Activated CD4-positive, CD25-positive, alpha-beta regulatory T cell treated with anti-CD3 and anti-CD28 coated beads, Interleukin-2, amount 50 U/mL, for 24 hours (primary cell): ENCODE measurements around the gene ULBP1.
"Not testable (repeated sequence)": the region's sequence is repeated elsewhere in the genome, so short reads cannot be mapped to it uniquely, and the experiment has no call there.

ENCODE experiments used
- ATAC-seq, 2 donors: fragments of 150-1000 bp; cut with Tn5 transposase; one replicate each; pipeline ENCODE4 v1.10.0; 2021; ENCODE audit warnings: mild to moderate bottlenecking in 1 of 2, moderate library complexity in 1 of 2

The ULBP1 gene

DNA sequence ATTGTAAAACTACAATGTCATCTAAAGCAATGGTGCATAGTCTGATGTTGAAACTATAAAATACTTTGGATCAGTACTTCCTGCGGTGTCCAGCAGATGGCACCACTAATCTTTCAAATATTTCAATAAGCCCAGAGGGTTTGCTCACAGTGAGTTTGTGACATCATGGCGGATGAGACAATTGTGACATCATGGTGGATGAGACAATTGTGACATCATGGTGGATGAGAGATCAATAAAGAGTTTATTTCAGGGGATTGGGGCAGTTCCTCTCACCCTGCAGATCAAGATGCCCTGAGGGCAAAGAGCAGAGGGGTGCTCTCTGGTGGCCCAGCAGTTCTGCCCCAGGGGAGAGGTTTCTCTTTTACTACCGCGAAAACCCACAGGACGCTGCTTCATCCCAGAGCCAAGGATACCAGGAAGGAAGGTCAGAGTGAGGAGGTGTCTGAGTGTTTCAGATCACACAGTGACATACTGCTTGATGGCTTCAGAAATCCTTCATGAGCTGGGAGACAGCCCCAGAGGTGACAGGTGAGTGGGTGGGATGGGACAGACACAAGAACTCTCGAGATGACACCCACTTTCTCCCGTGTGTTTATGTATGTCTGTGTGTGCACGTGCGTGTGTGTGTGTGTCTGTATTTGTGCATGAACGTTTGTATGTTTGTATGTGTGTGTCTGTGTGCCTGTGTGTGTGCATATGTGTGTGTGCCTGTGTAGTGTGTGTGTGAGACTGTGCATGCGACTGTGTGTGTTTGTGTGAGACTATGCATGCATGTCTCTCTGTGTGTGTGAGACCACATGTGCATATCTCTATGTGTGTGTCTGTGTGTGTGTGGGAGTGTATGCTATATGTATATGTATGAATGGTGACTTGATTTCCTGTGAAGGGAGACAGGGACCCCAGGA is 29.2 kb upstream of the ULBP1 start:
- peak; percentile 37 to 49 for ATAC-seq

DNA sequence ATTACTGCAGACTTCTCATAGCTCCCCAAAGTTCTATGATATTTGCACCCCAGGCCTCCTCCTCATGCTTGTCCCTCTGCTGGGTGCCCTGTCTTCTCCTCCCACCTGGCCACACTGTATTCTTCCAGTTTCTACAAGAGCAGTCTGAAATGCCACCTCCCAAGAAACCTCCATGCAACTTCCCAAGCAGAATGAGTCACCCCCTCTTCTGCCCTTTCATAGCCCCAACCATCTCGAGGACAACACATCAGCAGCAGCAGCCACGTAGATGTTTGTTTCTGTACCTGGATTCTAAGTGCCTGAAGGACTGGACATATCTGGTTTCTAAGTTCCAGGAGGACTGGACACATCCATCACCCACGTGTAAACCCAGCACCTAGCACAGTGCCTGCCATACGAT is 28.5 kb upstream of the ULBP1 start:
- no peak for ATAC-seq

DNA sequence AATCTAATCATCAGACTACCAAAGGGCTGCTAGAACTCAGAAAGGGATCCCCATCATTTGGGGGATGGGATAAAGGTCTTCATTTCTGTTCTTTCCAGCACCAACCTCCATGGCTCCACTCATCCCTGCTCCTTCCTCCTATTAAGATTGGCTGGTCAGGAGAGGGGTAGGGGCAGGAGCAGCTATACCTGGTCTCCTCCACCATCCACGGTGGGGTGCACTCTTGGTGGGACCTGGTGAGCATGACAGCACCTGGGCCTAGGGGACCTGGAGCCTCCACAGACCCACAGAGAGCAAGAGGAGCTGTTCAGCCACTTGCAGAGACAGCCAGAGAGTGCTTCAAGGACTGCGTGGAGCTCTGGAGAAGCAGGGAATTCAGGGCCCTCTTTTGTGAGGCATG is 28.1 kb upstream of the ULBP1 start:
- ATAC-seq: no peak

DNA sequence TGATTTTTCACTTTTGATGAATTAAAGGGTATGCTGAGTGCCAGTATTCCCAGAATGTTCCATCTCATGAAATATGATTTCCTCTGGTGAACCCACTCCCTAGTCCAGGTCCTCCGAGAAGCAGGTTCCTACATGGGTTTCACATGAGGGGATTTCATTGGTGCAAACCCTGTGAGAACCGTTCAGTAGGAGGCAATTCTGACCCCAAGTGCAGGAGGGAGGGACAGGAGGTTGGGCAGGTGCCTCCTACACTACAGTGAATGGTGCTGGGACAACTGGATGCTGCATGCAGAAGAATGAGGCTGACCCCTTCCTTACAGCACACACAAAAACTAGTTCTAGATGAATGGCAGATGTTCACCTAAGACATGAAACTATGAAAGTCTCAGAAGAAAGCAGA is 27.0 kb upstream of the ULBP1 start:
- no peak for ATAC-seq

DNA sequence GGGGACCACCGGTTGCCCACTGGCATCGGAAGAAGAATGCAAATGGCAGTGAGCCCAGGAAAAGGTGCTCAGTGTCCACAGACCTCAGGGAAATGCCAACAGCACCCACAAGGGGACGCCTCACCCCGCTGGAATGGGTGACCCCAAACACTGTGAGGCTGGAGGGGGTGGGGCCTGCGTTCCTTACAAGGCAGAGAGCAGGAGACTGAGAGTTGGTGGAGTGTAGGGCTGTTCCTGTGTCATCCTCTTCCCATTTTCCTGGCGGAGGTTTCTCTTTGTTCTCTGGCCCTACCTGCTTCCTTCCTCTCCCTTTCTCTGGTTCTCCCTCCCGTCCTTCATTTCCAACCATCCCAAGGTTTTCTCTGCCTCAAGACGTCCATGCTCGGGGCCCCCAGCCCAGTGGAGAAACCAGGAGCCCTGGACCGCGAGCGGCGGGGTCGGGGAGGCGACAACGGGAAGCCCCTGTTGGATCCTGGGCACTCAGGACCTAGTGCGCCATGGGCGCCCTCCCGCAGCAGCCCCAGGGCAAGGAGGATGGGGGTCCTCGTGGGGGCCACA is 25.7 kb upstream of the ULBP1 start:
- peak in 1 of 2 donors; percentile 9 for ATAC-seq

DNA sequence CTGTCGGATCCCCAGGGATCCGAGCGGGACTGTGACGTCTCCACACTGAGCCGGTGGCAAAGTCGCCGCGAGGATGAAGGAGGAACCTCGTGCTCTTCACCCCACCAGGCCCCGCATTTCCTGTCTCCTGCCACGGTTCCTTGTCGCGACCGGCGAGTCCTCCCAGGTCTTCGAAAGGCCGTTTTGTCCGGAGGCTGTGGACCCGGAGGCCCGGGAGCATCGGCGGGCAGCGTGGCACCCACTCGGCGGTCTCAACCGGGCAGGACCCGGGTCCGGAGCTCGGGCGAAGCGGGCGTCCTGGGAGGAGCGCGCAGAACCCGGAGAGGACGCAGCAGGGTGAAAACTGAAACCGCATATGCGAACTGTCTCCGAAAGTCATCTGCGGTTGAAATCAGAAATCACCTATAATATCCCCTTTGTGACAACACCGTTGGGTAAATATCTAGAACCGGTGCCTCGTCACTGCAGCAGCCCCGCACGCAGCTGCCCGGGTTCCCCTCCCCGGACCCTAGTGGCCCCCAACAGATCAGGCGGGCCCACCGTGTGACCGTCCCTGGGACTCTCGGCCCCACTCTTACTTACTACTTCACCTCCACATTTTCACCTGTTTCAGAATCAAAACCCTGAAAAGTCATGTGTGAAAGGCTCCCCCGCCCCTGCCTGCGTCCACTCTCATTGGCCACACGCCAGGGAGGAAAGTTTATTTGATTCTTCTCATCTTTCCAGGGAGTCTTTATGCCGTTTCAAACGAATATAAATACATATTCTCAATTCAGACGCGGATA is 25.0 kb upstream of the ULBP1 start:
- ATAC-seq: peak; percentile 51 to 60

DNA sequence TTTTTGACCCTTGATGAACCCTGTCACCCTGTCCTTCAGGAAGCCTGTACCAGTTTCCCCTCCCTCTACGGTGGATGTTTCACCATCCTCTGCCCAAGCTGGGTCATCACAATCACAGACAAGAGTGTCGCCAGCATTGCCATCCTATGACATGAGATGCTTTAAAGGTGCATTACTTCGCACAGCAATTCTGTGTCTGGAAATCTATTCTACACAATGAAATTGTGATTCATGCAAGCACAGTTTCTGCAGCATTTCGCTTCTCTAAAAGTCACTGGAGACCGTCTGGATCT is 24.4 kb upstream of the ULBP1 start:
- no peak for ATAC-seq

DNA sequence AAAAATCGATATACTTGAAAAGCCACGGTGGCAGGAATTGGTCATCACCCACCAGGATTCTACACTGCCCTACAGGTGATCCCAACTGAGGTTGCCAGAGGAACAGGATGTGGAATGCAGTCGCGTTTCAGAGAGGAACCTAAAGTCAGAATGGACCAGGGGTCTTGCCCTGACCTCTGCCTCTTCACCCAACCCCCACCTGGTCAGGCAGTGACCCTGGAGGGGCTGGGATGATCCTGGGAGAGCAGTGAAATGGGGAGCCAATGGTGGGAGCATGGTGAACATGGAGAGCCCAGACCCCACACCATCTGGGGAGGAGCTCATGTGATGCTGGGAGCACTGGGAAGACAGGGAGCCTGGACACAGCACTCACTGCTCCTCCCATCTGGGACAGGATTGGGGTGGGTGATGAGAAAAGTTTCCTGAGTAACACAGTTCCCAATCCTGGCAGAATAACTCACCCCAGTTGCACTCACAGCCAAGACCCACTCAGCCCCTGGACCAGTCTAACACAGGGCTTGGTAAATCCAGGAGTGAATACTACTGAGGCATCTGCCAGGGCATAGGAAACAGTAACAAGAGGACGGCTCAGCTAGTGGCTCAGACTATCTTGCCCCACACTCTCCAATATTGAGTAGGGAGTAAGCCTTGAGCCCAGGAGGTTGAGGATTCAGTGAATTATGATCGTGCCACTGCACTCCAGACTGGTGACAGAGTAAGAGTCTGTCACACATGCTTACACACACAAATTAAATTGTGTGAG is 23.7 kb upstream of the ULBP1 start:
- no peak for ATAC-seq

DNA sequence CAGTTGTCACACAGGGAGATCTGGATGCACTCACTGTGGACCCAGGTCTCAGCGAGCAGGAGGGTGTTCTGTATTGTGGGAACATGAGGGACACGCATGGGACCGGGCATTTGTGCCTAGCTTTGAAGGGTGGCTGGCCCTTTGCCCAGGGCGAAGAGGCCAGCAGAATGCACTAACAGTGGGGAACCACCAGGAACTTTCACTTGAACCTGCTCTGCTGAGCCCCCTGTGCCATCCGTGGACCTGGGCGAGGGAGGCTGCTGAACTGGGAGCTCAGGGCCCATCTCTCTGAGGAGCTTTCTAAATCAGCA is 23.1 kb upstream of the ULBP1 start:
- ATAC-seq: no peak

DNA sequence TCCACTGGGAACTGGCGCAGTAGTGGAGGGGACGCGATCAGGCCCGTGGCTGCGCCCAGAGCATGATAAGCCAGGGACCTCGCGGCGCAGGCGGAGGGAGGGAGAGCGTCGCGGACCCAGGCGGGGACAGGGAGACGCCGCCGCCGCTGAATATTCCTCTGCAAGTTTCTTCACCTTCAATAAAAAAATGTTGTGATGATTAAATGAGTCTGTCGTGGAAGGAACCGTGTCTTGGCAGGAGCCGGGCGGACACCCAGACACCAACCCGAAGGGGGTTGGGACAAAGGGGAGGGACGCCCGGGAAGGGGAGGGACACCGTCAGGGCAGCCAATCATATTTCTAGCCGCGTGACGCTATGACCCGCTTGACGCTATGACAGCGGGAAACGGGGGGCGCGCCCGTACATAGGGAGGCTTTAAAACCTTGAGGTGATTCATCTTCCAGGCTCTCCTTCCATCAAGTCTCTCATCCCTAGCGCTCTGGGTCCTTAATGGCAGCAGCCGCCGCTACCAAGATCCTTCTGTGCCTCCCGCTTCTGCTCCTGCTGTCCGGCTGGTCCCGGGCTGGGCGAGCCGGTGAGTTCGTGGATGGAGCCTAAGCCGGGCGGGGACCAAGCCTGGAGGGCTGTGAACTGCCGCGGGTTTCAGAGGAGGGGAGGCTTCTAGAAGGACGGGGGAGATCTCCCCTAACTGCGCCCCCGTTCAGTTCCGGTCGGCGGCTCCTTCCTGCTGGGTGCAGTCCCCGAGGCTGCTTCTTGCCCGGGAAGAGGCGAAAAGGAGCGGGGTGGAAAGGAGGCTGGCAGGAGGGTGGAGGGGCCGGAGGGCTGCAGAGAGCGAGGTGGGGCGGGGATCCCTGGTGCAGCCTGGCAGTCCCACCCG is 21.9 kb upstream of the ULBP1 start, which contains the start of gene ULBP2:
Gene ULBP2 (plus strand): TSS at position 432 of the 878 bp plus-strand sequence. CDS start 59 bp downstream, at position 491.
- peak; percentile 90 to 93 for ATAC-seq

DNA sequence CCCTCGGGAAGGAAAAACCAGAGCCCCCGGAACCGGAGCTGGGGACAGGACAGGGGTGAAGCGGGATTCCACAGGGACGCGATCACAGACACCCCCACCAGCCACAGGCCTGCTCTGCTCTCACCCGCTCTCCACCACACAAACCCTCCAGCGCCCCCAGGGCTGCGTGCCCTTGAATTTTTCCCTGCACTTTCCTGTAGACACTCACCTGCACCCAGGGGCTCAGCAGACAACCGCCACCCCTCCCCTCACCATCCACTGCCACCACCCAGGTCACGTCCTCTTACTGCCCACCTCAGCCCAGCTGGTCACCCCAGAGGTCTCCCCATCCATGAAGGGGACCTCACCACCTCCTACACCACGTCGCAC is 21.3 kb upstream of the ULBP1 start:
- ATAC-seq: no peak

DNA sequence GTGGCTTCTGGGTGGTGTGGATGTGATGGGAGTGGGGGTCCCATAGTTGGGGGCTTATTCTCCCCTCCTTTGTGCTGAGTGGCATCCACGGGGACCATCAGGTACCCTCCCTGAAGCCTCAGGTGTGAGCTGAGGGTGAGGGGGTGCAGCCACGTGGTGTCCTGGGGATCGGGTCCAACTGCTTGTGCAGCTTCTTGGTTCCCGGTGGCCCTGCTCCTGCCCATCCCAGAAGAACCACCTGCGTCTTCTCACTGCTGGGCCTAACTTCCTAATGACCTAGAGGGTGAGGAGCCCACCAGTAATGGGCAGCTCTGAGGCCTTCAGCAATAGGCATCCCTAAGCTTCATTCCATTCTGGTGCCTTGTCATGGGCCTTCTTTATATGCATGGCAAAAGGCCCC is 20.4 kb upstream of the ULBP1 start:
- not testable (repeated sequence) for ATAC-seq

DNA sequence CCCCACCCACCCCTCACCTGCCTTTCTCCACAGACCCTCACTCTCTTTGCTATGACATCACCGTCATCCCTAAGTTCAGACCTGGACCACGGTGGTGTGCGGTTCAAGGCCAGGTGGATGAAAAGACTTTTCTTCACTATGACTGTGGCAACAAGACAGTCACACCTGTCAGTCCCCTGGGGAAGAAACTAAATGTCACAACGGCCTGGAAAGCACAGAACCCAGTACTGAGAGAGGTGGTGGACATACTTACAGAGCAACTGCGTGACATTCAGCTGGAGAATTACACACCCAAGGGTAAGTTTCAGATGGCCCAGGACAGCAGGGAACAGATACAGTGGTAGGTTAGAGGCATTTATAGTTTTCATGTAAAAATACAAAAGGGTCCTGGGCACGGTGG is 18.5 kb upstream of the ULBP1 start:
- not testable (repeated sequence) for ATAC-seq

DNA sequence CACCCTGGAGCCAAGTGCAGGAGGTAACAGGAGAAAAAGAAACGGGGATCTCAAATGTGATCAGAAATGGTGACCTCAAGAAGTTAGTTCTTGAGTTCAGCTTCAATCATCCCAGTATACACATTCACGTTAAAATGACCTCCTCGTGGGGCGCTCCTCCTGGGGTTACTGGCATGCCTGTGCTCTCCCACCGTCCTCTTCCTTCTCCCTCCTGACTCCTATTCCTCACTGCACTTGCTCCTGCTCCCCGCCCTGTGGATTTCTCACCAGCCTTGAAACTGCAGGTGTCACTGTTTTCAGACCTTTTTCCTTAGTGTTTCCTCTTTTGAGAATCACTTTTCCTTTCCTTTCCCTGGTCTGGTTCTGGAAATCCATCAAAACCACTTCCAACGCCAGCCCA is 17.1 kb upstream of the ULBP1 start:
- ATAC-seq: not testable (repeated sequence)

DNA sequence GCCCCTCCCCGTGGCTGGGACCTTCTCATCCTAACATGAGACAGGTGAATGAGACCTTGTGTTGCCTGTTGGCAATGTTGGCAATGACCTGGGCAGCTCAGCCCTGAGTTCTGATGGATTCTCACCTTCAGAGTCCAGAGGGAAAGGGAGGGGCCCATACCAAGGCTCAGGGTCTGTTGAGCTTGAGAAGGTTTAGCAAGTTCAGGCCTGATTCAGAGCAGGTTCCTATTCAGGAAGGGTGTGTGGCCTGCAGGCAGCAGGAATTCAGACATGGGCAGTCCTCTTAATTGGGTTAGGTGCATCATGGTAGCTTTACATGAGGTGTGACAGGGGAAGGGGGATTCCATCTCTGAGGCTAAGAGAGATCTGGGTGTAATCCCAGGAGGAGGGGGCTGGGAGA is 16.2 kb upstream of the ULBP1 start:
- ATAC-seq: not testable (repeated sequence)

DNA sequence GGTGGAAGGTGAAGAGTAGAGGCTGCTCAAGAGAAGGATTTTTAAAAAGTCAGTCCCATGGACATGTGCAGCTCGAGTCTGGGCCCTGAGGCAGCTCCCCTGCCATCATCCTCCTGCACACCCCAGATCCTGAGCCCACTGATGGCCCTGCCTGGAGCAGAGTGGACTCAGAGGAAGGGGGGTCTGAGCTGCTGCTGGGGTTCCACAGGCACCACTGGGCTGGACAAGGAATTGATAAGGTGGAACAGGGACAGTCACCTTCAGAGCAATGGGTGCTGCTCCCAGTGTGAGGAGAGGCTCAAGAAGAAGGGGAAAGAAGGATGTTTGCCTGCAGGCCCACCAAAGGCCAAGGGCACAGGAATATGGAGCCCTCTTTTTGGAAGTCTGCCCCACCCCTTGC is 15.7 kb upstream of the ULBP1 start:
- no peak for ATAC-seq

DNA sequence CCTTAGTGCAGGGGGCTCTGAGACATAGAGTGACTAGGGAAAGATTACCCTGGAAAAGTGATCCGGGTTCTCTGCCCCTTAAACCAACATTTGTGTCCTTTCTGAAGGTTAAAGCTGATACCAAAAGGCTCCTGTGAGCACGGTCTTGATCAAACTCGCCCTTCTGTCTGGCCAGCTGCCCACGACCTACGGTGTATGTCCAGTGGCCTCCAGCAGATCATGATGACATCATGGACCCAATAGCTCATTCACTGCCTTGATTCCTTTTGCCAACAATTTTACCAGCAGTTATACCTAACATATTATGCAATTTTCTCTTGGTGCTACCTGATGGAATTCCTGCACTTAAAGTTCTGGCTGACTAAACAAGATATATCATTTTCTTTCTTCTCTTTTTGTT is 15.1 kb upstream of the ULBP1 start:
- ATAC-seq: no peak

DNA sequence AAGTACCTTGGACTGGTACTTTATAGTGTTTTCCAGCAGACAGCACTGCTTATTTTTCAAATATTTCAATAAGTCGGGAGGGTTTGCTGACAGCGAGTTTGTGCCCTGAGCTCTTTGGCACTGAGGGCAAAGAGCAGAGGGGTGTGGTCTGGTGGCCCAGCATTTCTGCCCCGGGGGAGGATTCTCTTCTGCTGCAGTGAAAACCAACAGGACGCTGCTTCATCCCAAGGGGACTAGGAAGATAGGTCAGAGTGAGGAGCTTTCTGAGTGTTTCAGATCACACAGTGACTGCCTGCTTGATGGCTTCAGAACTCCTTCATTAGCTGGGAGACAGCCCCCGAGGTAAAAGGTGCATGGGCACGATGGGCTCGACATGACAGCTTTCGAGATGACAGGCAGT is 13.3 kb upstream of the ULBP1 start:
- ATAC-seq: no peak

DNA sequence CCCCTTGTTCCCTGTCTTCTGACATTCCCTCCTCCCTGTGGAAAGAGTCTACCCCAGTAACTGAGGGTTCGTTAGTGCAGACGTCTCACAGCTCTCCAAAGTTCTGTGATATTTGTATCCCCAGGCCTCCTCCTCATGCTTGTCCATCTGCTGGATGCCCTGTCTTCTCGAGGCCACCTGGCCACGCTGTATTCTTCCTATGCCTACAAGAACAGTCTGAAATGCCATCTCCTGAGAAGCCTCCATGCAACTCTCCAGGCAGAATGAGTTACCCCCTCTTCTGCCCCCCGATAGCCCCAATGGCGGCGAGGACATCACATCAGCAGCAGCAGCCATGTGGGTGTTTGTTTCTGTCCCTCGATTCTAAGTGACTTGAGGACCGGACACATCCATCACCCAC is 12.6 kb upstream of the ULBP1 start:
- ATAC-seq: no peak

DNA sequence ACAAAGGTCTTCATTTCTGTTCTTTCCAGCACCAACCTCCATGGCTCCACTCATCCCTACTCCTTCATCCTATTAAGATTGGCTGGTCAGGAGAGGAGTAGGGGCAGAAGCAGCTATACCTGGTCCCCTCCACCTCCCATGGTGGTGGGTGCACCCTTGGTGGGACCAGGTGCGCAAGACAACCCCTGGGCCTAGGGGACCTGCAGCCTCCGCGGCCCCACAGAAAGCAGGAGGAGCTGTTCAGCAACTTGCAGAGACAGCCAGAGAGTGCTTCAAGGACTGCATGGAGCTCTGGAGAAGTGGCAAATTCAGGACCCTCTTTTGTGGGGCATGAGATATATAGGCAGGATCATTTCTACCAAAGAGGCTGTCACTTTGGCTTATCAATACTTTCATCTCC is 12.1 kb upstream of the ULBP1 start:
- ATAC-seq: no peak

DNA sequence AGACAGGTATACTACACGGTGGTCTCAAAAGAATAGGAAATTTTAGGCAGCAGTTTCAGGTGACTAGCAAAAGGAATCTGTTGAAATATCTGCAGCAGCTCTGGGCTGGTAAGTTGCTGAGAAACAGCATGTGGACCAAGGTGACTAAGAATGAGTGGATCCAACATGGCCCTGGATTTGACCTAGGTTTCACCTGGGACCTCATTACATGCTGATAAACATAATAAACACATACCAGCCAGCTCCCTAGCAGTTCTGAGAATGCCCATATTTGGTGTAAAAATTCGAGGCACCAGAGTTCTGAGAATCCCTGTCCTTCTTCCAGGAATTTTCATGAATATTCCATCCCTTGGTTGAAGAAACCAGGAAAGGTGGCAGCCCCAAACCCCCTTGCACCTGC is 10.4 kb upstream of the ULBP1 start:
- peak in 1 of 2 donors; percentile 50 for ATAC-seq

DNA sequence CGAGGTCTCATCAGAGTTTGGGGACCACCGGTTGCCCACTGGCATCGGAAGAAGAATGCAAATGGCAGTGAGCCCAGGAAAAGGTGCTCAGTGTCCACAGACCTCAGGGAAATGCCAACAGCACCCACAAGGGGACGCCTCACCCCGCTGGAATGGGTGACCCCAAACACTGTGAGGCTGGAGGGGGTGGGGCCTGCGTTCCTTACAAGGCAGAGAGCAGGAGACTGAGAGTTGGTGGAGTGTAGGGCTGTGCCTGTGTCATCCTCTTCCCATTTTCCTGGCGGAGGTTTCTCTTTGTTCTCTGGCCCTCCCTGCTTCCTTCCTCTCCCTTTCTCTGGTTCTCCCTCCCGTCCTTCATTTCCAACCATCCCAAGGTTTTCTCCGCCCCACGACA is 9.8 kb upstream of the ULBP1 start:
- peak; percentile 50 to 68 for ATAC-seq
